CD14-positive monocyte (primary cell): ENCODE measurements around the gene ENO1. TPM values are rescaled to one million over a fixed set of nuclear protein-coding genes. Genes with fewer than 3 reads are reported as not detected.

Experiments
- DNase-seq, 3 donors: peaks; one replicate each; pipeline ENCODE4 v3.0.0-alpha.2; 2011 to 2022
- H2AFZ ChIP-seq: 2 replicates; pipeline ENCODE4 v1.6.0; 2012; ENCODE audit warnings: mild to moderate bottlenecking, low read depth, low read length, inconsistent platforms; ENCODE audit not compliant: insufficient read depth, poor library complexity, severe bottlenecking
- H3K27ac ChIP-seq, 2 donors: 1 replicate in 1 of 2; 2 replicates in 1 of 2; pipeline ENCODE4 v1.5.1; 2012 to 2013; ENCODE audit warnings: low read length in 2 of 2, control low read depth in 1 of 2, inconsistent platforms in 1 of 2, low read depth in 1 of 2, mild to moderate bottlenecking in 1 of 2
- H3K27me3 ChIP-seq, 2 donors: one replicate each; pipeline versions ENCODE4 v1.6.0 to v1.6.1; 2011 to 2013; ENCODE audit warnings: low read length in 2 of 2; ENCODE audit not compliant: control insufficient read depth in 2 of 2, insufficient read depth in 2 of 2
- H3K36me3 ChIP-seq, 2 donors: replicated peaks in 1 of 2; 1 replicate in 1 of 2; 2 replicates in 1 of 2; pipeline versions ENCODE4 v1.5.1 to v1.6.1; 2012 to 2013; ENCODE audit warnings: low read length in 2 of 2, control low read depth in 1 of 2, inconsistent platforms in 1 of 2, mild to moderate bottlenecking in 1 of 2; ENCODE audit not compliant: insufficient read depth in 2 of 2, control insufficient read depth in 1 of 2
- H3K4me1 ChIP-seq, 2 donors: 1 replicate in 1 of 2; 2 replicates in 1 of 2; pipeline versions ENCODE4 v1.5.1 to v1.6.1; 2012 to 2013; ENCODE audit warnings: low read length in 2 of 2, control low read depth in 1 of 2, inconsistent platforms in 1 of 2, mild to moderate bottlenecking in 1 of 2, moderate library complexity in 1 of 2; ENCODE audit not compliant: insufficient read depth in 2 of 2, control insufficient read depth in 1 of 2
- H3K4me2 ChIP-seq: replicated peaks from 2 replicates; pipeline ENCODE3; 2012; ENCODE audit warnings: low read length, moderate library complexity, mild to moderate bottlenecking; ENCODE audit not compliant: poor library complexity, severe bottlenecking; ENCODE audit errors: extremely low read depth
- H3K4me3 ChIP-seq, 3 experiments: fragments of 200-600 bp in 1 of 3; sonication (generic) in 1 of 3; replicated peaks in 1 of 3; 1 replicate in 2 of 3; 2 replicates in 1 of 3; pipeline ENCODE4 v1.5.1; 2011 to 2013; ENCODE audit warnings: low read length in 3 of 3, mild to moderate bottlenecking in 3 of 3, control low read depth in 2 of 3, low read depth in 2 of 3, inconsistent platforms in 1 of 3, moderate library complexity in 1 of 3
- H3K79me2 ChIP-seq: 2 replicates; pipeline ENCODE4 v1.6.0; 2012; ENCODE audit warnings: mild to moderate bottlenecking, control low read depth, inconsistent platforms, low read length, moderate library complexity; ENCODE audit not compliant: insufficient read depth
- H3K9ac ChIP-seq: 2 replicates; pipeline ENCODE4 v1.6.0; 2017; ENCODE audit warnings: low read length, mild to moderate bottlenecking; ENCODE audit not compliant: insufficient read depth, poor library complexity, severe bottlenecking
- H3K9me3 ChIP-seq, 2 donors: replicated peaks in 1 of 2; 1 replicate in 1 of 2; 2 replicates in 1 of 2; pipeline versions ENCODE4 v1.5.1 to v1.6.1; 2012 to 2013; ENCODE audit warnings: low read length in 2 of 2, control low read depth in 1 of 2; ENCODE audit not compliant: control insufficient read depth in 1 of 2, insufficient read depth in 1 of 2
- H4K20me1 ChIP-seq: 2 replicates; pipeline ENCODE4 v1.6.0; 2012; ENCODE audit warnings: mild to moderate bottlenecking, low read length, control low read depth, moderate library complexity; ENCODE audit not compliant: insufficient read depth
- H3K27ac Mint-ChIP-seq, 7 donors: one replicate each; pipeline ENCODE4 v1.8.0; 2020; ENCODE audit warnings: mild to moderate bottlenecking in 7 of 7, mixed read lengths in 7 of 7, moderate library complexity in 6 of 7, inconsistent platforms in 2 of 7
- H3K27me3 Mint-ChIP-seq, 3 donors: one replicate each; pipeline ENCODE4 v1.8.0; 2021 to 2022; ENCODE audit warnings: low read depth in 3 of 3, mild to moderate bottlenecking in 3 of 3, mixed read lengths in 3 of 3, moderate library complexity in 3 of 3, inconsistent platforms in 1 of 3
- H3K36me3 Mint-ChIP-seq, 2 donors: one replicate each; pipeline ENCODE4 v1.8.0; 2020; ENCODE audit warnings: mixed read lengths in 2 of 2, inconsistent platforms in 1 of 2, mild to moderate bottlenecking in 1 of 2
- H3K4me1 Mint-ChIP-seq: one replicate; pipeline ENCODE4 v1.8.0; 2020; ENCODE audit warnings: mild to moderate bottlenecking, mixed read lengths
- H3K4me3 Mint-ChIP-seq, 2 donors: one replicate each; pipeline ENCODE4 v1.8.0; 2020; ENCODE audit warnings: mild to moderate bottlenecking in 2 of 2, mixed read lengths in 2 of 2, moderate library complexity in 1 of 2
- H3K9me3 Mint-ChIP-seq, 7 donors: one replicate each; pipeline ENCODE4 v1.8.0; 2020 to 2022; ENCODE audit warnings: mixed read lengths in 7 of 7, mild to moderate bottlenecking in 6 of 7, moderate library complexity in 6 of 7, inconsistent platforms in 2 of 7
- WGBS: methylation state at CpG from one replicate; pipeline ENCODE4 v1.1.5; 2013; ENCODE audit warnings: missing lambda C conversion rate; ENCODE audit not compliant: insufficient coverage; 5-methylcytosine and 5-hydroxymethylcytosine counted together
- intact Hi-C, 2 donors: fragments of 100-400 bp; cut with micrococcal nuclease; formaldehyde crosslinking; loops; one replicate each; pipeline versions ENCODE4 v1.15.0 to v1.15.1; 2023
- polyA plus RNA-seq, 3 donors: library from polyadenylated mRNA; depleted of rRNA in 1 of 3; unstranded in 2 of 3; stranded (reverse) in 1 of 3; fragments of 300-500 nt in 2 of 3; fragments of >200 nt in 1 of 3; fragmentation: Illumina TruSeq in 2 of 3; gene quantifications; 1 replicate in 2 of 3; 2 replicates in 1 of 3; pipeline ENCODE4 v1.2.3, GENCODE V29; 2012 to 2021
- small RNA-seq: library from RNA; depleted of rRNA; stranded (forward); fragments of <200 nt; gene quantifications from one replicate; pipeline ENCODE3, GENCODE V24; 2012; ENCODE audit warnings: low read depth; ENCODE audit not compliant: insufficient read length
- TF ChIP-seq, protein P1 (sequence below): fragments of 200-600 bp; IDR thresholded peaks from one replicate; pipeline ENCODE4 v1.8.0; 2022; ENCODE audit warnings: antibody characterized with exemption, mild to moderate bottlenecking

Gene ENO1
- polyA plus RNA-seq, 3 donors = 525 to 1,573 (median 1,458) TPM

DNA sequence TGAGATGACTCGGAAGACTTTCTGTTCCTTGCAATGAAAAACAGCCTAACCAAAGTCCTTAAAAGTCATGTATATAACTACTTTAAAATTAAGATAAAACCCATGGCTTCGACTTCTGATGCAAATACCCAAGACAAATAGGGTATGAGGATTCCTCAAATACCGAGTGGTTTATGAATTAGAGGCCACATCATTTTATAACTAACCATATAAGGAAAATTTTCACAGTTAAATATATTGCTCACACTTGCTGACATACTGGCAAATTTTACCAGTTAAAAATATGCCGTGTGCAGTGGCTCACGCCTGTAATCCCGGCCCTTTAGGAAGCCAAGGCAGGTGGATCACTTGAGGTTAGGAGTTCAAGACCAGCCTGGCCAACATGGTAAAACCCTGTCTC lies 66.4 kb downstream of the ENO1 start:
- intact Hi-C loops = no loop called here
- Histone ChIP-seq H3K79me2 (peaks cover 39% of the 10 kb centered on the region), H3K9me3 (no peaks in the 10 kb centered on the region), H3K4me2 (no peak overlapping the region), H3K27me3 (no peaks in the 10 kb centered on the region), H3K4me3 (no peak overlapping the region), H2AFZ (no peak overlapping the region), H3K27ac (no peak overlapping the region), H4K20me1 (no peaks in the 10 kb centered on the region), H3K9ac (no peak overlapping the region), H3K4me1 (peaks cover 11 to 24% of the 10 kb centered on the region in 2 donors), H3K36me3 (no peaks in the 10 kb centered on the region)
- no peak for DNase-seq
- Mint-ChIP-seq H3K36me3 (peaks cover 0 to 3% of the 10 kb centered on the region in 2 donors), H3K27me3 (peaks cover 0 to 1% (median 0%) of the 10 kb centered on the region in 3 donors), H3K4me3 (no peak overlapping the region), H3K27ac (no peak overlapping the region), H3K9me3 (no peaks in the 10 kb centered on the region), H3K4me1 (peaks cover 23% of the 10 kb centered on the region)
- WGBS = 83% methylated on average over 1 of the region's 6 CpGs
- TF ChIP-seq, protein P1, sequence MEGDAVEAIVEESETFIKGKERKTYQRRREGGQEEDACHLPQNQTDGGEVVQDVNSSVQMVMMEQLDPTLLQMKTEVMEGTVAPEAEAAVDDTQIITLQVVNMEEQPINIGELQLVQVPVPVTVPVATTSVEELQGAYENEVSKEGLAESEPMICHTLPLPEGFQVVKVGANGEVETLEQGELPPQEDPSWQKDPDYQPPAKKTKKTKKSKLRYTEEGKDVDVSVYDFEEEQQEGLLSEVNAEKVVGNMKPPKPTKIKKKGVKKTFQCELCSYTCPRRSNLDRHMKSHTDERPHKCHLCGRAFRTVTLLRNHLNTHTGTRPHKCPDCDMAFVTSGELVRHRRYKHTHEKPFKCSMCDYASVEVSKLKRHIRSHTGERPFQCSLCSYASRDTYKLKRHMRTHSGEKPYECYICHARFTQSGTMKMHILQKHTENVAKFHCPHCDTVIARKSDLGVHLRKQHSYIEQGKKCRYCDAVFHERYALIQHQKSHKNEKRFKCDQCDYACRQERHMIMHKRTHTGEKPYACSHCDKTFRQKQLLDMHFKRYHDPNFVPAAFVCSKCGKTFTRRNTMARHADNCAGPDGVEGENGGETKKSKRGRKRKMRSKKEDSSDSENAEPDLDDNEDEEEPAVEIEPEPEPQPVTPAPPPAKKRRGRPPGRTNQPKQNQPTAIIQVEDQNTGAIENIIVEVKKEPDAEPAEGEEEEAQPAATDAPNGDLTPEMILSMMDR = no peak

Small RNA genes lying within 50 kb of the gene (small RNA-seq; reads per million reads assigned to genes)
- gene AL139415.2 (not detected), gene MIR6728 (not detected), gene RNU6-304P (not detected)

Other genes starting within 250 kb of the ENO1 start
- gene RERE, start 61.0 kb downstream of the ENO1 start, polyA plus RNA-seq = 10 to 100 TPM in 1 of 3 donors, 1 to 10 TPM in 2; 1.2 to 19.4 (median 3.8) TPM
- gene CA6, start 67.2 kb upstream of the ENO1 start, polyA plus RNA-seq = not detected
- not detected for gene SLC2A7, start 147.7 kb upstream of the ENO1 start, polyA plus RNA-seq
- gene SLC2A5, start 190.9 kb upstream of the ENO1 start, polyA plus RNA-seq = 1 to 10 TPM in 1 of 3 donors, under 1 TPM in 2; 0.75 to 1.3 (median 0.81) TPM